ENCODE measurements around the gene SYTL5.

DNA sequence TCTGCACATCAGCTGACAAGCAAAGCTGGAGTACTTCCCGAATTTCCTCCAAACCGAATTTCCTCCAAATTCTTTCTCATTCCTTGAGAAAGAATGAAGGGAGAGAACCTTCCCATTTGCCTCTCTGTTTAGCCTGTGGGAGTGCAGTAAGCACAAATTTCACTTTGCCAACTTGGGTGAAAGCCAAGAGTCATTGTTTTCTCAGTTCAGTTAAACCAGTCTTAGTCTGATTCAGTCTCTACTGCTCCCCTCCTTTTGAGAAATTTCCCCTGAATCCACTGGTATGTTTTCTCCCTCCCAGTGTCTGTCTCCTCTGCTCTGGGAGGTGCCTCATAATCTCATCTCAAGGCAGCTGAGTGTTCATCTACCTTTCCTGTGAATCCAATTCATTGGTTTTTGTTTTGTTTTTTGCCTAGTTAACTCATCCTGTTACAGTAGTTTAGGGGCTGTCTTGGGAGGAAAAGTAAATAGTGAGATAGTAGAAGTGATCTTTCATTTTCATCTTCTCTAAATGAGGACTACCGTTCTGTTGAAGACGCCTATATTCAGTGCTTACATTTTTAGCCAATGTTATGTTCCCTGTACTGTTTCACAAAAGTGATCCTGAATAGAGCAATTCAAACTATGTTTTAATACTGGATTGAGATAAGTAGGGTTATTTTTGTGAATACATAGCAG, 49.0 kb downstream of the SYTL5 start:
- TF ChIP-seq GATA2 (IDR thresholded peaks at IDR 0.05; ENCODE audit: low read depth, low read length) (no peak), GATA3 (IDR thresholded peaks at IDR 0.05; ENCODE audit: low read depth, low read length) (no peak)

Data from SH-SY5Y (cell line).